Fibroblast of pulmonary artery (primary cell): ENCODE measurements around the gene AADAT.
"Not testable (repeated sequence)": the region's sequence is repeated elsewhere in the genome, so short reads cannot be mapped to it uniquely, and the experiment has no call there.

Experiments
- DNase-seq: peaks from one replicate; pipeline ENCODE4 v3.0.0-alpha.2; 2010; ENCODE audit warnings: low read depth
- H3K4me3 ChIP-seq: replicated peaks from 2 replicates; pipeline ENCODE4 v1.5.1; 2011; ENCODE audit warnings: low read depth, mild to moderate bottlenecking, control low read depth, low read length, moderate library complexity
- CTCF ChIP-seq: IDR thresholded peaks from 2 replicates; pipeline ENCODE4 v1.5.1; 2011; ENCODE audit warnings: mild to moderate bottlenecking, control low read depth, low read length, inconsistent platforms; ENCODE audit errors: missing control alignments

The AADAT gene

GRCh38 chr4:170127758-170128157 lies 38.0 kb upstream of the AADAT start:
- no peak for TF ChIP-seq CTCF
- no peak for DNase-seq
- H3K4me3 ChIP-seq, result no peak overlapping the region

- TF ChIP-seq CTCF, result no peak
- DNase-seq, result no peak
- no peak overlapping the region for H3K4me3 ChIP-seq
Observed at GRCh38 chr4:170124406-170124805, 34.6 kb upstream of the AADAT start.

- DNase-seq, result no peak
Observed at GRCh38 chr4:170122252-170122651, 32.5 kb upstream of the AADAT start.

GRCh38 chr4:170114636-170115035 lies 24.9 kb upstream of the AADAT start:
- no peak for DNase-seq
- no peak for TF ChIP-seq CTCF
- no peak overlapping the region for H3K4me3 ChIP-seq

More at GRCh38 chr4:170122252-170122651, 32.5 kb upstream of the AADAT start:
- H3K4me3 ChIP-seq, result no peak overlapping the region
- TF ChIP-seq CTCF, result no peak

- not testable (repeated sequence) for DNase-seq, H3K4me3 ChIP-seq
Observed at GRCh38 chr4:170114183-170114582, 24.4 kb upstream of the AADAT start.

- H3K4me3 ChIP-seq, result no peak overlapping the region
- DNase-seq, result no peak
- TF ChIP-seq CTCF, result no peak
Observed at GRCh38 chr4:170111546-170111945, 21.8 kb upstream of the AADAT start.

- TF ChIP-seq CTCF, result no peak
- H3K4me3 ChIP-seq, result no peak overlapping the region
- no peak for DNase-seq
Observed at GRCh38 chr4:170111085-170111484, 21.3 kb upstream of the AADAT start.

- TF ChIP-seq CTCF, result no peak
- no peak overlapping the region for H3K4me3 ChIP-seq
- no peak for DNase-seq
Observed at GRCh38 chr4:170110285-170110672, 20.5 kb upstream of the AADAT start.
